Measurements from ENCODE around the gene PON2.
A peak's percentile ranks its signal among the peaks of the same experiment; 100 is the strongest.
"Not testable (repeated sequence)": the region's sequence is repeated elsewhere in the genome, so short reads cannot be mapped to it uniquely, and the experiment has no call there.

The PON2 gene

DNA sequence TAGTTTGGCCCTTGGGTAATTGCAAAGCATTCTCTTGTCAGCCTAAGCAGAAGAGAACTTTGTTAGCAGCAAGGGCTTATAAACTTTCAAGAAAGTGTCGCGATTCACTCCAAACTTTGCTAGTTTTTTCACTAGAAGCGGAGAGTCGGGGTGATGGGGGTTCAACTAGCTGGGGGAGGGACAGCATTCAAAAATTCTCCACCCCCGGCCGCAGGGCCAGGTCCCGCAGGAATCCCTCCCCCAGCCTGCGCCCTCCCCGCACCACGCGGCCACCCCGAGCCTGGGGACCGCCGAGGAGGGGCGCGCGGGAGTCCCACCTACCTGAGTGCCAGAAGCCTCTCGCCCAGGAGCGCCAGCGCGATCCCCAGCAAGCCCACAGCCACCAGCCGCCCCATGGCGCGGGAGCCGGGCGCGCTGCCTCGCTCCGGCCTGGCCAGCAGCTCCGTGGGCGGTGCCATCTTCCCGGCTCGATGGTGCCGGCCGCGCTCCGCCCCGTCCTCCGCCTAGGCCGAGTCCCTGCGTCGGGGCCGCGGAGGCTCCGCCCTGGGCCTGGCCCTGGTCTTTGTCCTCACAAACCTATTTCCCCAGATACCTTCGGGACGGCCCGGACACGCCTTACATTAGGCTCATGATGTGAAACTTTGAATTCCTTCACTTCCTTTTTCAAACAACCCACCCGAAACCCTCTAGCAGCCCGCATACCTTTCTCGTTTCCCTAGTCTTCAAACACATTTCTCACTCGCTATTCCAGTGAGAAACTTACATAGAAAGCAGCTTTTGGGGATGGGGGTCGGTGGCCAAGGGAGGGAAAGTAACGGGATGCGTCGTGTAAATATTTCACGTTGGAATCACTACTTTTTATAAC, at the start of gene PON2:
TSS of gene PON2 (minus strand) at position 472 of the 865 bp plus-strand sequence. CDS start at position 395, 77 bp downstream.
- DNase-seq, result peak; percentile 19 to 36

DNA sequence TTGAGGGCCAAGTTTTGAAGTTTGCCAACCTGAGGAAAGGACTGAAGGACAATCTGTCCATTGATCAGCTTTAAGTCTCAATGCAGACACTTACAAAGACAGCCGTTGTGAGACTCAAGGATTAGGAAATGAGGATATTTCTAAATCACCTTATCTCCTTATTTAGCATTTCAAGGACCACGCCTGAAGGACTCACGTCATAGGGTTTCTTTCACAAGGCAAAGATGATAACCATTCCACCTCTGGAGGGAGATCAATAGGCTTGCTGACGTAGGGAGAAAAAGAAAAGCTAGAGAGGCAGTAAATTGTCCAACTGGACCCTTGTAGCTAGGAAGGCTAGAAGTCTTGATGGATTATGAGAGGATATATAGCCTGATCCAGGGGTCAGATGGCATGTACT, 47.6 kb upstream of the PON2 start:
- no peak for DNase-seq

DNA sequence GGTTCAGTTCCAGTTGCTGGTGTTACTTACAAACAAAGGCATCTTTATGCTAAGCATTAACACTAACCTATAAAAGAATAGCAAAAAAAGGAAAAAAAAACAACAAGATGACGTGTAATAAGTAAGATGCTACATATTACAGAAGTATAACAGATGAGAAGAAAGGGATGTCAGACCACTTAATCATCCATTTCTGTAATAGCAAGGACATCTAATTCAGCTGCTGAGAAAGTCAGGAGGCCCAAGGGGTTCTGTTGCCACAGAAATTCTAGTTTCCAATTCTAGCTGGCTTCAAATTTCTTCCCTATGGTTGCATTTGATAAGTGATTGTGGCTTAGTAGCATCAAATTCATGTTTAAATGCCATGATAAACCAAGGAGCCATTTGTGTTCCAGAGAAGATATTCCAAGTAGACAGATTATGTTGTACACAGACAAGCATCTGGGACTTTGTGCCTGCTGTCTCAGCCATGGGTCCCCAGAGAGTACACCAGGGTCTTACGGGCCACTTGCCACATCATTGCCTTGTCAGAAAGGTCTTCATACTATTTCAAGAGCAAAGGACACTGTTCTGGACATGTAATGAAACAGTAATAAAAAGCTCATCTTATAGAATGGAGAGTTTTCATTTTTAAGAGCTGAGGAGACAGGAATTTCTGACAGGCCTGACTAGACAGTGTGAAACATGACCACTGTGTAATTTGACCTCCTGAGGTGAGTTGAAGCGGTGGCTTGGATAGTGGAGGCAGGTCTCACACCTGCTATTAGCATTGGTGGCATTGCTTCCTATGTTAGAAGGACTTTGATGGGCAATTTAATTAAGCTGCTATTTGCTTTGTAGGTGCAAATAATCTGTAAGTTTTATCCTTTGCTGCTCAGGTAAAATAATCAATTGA, 46.7 kb upstream of the PON2 start:
- no peak for DNase-seq

DNA sequence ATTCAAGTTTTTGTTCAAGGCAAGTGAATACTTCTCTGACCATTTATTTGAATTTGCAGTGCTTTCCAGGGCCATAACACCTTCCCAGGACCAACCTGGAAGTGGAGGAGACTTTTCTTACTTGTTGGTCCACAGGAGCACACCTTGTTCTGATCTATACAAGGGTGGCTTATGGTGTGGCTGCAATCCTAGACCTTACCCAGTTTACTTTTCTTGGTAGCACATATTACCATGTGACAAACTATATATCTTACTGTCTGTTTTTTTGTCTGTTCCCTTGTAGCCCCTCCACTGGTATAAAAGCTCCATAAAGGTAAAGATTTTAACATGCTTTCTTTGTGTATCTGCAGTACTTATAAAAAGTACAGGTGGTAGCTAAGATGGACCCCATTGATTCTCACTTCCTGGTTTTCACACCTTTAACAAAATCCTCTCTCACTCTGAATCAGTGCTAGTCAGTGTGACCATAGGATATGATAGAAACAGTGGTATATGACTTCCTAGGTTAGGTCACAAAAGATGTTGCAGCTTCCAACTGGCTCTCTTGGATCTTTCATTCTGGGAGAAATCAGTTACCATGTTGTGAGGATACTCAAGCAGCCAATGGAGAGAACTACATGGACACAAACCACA, 45.3 kb upstream of the PON2 start:
- no peak for DNase-seq

DNA sequence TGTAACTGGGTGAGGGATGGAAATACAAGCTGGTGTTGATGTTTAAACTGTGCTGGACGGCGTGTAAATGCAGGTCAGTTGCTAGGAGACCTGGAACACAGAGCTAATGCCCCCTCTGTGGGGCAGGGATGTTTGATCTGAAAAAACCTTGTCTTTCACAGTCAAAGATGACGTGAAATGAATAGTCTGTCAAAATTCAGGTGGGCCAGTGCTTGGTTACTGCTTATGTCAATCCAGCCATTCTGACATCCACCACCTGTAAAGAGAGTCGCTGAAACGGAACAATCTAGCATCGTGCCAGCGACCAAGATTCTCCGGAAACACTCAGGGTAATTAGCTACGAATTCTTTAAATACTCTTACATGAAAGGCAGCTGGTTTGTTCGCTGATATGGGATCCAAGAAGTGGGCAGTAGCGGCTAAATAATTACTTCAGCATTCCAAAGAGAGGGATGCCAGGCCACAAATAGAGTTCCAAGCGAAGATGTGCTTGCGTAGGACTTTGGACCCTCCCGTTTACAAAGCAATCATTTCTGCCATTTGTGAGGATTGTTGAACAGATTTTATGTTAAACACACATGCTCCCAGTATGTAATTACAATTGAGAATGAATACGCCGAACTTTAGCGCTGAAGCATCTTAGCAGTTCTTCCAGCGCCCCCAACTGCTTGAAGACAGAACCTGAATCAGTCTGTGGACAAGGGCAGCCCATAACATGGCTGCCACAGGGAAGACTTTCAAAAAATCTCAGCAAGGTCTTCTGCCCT, 43.6 kb upstream of the PON2 start:
- no peak for DNase-seq

DNA sequence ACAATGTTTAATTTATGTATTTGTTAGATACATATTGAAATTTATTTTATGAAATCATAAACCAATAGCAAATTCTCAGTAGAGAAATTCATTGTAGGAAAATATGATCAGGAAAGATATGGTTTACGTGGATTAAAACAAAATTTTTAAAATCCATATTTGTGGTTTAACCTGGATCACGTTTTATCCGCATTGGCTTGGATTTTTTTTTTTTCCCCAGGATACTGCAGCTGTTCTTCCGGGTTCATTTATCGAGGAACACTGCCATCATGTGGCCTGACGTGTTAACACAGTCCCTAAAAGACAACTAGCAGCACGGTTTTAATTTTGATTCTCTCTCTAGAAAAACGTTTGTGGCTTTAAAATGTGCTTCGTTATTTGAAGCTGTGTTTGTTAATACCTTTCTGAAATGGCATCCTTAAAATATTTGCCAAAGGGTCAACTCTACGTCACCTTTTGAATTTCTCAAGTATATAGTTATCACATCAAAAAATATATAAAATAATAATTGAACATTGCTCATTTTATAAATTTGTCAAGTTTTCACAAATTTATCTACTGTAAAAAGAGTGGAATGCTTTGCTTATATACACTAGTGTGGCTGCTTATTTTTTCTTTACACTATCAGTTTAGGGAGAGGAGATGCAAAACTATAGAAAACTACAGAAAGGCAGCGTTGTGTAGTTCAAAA, 42.2 kb upstream of the PON2 start:
- DNase-seq, result peak; percentile 18 to 35

DNA sequence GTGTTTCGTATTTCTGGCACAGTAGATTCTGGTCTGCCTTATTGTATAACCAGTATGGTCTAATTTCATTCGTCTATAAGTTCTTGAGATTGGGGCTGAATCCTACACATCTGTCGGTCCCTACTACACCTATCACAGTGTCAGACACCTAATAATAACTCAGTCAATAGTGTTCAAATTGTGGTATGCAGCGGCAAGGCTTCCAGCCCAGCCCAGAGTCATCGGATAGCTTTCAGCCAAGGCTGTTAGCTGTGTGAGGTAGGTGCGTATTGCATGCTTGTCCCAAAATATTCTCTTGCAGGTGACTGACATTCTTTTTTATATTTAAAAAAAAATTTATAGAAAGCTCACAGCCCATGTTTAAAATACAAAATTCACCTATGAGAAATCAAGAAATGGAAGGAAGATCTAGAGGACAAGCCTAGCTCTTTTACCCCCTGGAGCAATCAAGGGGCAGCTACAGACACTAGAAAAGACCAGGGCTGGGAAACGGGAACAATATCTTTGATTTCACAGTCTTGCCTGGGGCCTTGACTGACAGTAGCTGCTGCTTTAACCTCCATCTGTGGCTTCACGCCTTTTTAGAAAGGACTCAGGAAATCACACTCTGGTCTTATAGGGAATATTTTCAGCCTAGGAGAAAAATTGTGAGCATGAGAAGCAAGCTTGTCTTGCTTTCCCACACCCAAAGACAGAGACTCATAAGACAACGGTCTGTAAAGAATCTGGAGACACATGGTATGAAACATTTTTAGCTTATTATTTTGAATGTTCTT, 41.4 kb upstream of the PON2 start:
- no peak for DNase-seq

DNA sequence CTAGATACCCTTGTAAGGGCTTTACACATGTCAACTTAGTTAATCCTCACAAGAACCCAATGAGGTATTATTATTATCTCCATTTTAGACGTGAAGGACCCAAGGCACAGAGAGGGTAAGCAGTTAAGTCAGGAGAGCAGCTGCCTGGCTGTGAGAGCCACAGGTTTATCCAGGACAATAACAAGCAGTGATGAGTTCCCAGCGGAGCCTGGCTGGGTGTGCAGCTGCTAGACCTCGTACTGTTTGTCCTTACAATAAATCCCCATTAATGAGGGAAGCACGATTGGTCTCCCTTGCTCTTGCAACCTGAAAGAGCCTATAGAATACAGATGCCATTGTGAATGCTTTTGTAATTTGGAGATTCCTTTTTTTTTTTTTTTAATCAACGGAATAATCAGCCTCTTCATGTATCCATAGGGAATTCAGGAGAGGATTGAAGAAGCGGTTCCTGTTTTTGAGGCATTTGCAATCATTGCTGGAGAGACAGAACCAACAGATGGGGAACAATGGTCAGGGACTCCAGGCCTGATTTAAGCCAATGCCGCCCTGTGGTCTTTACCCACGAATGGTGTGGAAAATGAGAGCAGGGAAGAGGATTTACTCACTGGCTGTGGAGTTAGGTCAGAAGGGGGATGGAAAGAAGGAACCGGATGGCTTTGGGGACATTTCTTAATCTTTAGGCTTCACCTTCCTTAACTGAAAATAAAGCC, 38.6 kb upstream of the PON2 start:
- DNase-seq, result no peak

DNA sequence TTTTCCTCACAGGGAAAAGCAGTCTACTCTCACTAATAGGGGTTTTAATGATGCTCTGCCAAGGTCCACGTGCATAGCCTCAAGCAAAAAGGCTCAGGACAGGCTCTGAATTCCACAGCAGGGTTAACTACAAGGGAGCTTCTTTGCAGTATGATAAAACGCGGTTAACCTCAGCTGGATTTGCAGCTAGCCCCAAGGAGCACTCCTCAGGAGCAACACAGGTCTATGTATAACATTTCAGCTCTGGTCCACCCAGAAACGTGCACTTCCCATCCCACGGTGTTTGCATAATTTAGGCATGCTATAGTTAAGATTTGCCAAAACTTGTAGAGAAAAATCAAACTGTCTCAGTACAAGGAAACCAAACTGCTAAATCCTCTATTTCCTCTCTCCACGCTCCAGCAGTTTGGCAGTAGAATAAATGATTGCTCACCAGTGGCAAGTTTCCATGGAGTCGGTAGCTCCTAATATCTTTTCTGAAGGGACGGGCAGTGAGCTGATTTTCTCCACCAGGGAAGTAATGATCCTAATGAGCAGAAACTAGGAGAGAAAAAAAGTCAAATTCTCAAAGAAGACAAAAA, 37.8 kb upstream of the PON2 start:
- no peak for DNase-seq

DNA sequence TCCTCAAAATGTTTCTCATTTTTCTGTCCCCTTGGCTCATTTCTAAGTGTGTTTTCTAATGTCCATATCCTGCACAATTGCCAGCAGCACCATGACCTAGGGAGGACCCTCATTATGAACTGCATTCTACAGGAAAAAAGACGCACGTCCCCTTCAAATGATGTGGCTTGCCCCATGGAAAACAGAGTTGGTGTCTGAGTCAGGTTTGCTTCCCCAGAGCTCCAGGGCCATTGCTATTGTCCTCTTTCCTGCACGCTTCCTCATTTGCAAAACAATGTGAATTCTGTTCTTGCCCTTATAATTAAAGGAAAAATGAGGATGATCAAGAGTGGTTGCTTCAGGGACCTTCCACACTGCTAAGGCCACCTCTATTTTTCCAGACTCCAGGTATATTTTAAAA, 36.2 kb upstream of the PON2 start:
- no peak for DNase-seq

DNA sequence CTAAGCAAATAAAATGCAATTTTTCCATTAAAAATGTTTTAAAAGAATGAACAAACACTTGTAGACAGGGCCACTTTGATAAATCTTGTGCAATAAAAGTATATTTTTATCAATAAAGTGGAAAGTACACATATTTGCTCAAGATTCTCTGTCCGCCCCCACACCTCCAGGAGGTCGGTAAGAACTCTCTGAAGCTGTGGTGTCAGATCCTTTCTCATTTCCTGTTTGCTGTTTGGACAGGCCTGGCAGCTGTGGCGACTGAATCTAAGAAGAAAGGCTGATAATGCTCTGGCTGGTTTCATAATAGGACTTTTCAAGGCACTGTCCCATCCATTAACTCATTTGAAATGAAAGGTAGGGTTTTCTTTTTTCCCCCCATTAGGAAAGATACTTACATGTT, 35.6 kb upstream of the PON2 start:
- DNase-seq, result no peak

DNA sequence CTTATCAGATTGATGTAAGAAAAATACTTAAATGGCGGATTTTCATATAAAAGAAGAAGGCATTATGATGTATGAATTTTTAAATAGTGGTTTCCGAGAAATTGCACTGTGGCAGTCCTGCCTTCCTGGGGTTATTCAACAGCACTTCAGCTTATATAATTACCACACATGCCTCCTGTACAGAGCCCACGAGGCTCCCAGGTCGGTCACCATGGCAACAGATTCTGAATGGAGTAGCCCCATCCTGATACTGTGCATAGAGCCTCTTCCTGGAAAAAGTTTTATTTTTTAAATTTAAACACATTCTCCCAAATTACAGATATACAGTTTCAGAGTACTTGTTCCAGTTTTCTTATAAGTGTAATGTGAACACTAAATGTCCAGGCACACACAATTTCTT, 35.0 kb upstream of the PON2 start:
- no peak for DNase-seq

DNA sequence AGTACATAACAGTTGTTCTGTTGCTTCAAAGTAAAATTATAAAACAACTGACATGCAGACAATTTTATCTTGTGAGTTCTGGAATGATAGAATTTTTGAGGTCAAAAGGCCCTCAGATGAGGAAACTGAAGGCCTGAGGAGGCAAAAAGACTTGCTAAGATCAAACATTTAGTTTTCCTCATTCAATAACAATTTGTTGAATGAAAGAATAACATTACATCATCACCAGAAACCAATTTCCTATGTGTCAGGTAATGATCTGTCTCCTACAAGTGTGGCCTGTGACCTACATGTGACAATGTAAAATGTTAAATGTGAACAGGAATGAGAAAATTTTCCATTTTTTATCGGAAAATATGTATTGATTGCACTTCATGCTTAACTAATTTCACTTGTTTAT, 34.4 kb upstream of the PON2 start:
- DNase-seq, result no peak

DNA sequence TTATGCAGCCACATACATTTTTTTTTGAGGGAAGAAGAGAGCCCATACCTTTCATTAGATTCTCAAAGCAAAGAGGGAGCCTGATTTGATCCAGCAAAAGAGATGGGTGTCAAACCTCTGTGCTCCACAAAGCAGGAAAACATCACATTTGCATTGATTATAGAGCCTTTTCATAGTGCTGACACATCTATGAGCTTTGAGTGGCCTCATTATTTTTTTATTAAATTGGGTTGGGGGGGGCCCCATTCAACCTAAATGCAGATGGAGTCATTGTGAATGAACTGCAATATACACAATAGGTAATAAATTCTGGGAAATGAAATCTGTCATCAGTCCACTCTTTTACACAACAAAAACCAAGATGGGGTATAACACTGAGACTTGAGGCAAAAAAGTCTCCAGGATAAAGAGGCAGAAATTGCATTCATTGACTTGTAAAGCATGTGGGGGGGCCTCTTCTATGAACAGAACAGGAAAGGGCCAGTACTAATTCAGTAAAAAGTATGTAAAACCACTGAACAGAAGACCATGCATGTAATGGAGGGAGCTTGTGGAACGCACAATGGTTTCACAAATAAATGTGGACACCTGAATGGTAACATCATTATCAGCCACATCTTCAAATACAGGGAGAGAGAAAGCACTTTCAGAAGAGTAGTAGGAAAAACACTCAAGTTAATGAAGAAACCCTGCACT, 33.2 kb upstream of the PON2 start:
- DNase-seq, result no peak

DNA sequence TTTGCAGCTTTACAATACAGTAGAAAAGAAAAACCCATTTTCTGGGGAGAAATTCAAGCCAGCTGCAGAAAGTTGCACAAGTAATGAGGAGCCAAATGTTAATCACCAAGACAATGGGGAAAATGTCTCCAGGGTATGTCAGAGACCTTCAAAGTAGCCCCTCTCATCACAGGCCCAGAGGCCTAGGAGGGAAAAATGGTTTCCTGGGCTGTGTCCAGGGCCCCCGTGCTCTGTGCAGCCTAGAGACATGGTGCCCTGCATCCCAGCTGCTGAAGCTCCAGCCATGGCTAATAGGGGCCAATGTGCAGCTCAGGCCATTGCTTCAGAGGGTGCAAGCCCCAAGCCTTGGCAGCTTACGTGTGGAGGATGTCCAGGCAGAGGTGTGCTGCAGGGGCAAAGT, 25.8 kb upstream of the PON2 start:
- DNase-seq, result not testable (repeated sequence)

DNA sequence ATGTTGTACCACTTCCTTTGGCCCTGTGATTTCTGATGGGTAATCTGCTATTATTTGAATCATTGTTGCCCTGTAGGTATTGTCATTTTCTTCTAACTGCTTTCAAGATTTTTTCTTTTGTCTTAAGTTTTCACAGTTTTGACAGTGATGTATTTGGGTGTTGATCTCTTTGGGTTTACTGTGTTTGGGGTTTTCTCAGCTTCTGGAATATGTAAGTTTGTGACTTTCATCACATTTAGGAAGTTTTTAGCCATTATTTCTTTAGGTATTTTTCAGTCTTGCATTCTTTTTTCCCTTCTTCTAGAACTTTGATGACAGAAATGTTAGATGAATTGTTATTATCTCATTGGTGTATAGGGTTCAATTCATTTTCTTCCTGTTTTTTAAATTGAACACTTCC, 23.1 kb upstream of the PON2 start:
- no peak for DNase-seq

DNA sequence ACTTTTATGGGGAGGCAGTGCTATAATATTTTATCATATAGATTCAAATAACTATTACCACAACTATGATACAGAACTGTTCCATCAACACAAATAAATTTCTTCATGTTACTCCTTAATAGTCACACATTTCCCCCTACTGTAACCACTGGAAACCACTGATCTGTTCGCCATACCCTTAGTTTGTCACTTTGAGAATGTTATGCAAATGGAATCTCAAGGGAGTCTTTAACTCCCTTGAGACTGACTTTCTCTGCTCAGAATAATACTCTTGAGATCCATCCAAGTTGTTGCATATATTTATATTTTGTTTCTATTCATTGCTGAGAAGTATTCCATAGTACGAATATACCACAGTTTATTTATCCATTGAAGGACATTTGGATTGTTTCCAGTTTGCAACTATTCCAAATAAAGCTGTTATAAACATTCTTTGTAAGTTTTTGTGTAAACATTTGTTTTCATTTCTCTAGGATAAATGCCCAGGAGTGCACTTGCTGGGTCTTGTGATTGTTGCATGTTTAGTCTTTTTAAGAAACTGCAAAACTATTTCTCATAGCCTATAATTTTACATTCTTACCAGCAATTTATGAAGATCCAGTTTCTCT, 19.7 kb upstream of the PON2 start:
- no peak for DNase-seq

DNA sequence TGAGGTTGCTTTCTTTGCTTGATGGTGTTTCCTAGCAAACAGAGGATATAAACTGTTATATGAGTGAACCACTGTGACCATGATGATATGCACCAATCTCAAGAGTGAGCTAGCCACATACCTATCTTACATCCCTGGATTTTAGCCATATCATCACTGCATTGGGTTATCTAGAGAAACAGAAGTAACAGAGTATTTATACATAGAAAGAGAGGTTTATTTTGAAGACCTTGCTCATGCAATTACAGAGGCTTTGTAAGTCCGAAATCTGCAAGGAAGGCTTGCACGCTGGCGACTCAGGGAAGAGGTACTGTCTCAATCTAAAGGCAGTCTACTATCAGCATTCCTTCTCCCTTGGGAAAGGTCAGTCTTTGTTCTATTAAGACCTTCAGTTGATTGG, 11.8 kb upstream of the PON2 start:
- no peak for DNase-seq

DNA sequence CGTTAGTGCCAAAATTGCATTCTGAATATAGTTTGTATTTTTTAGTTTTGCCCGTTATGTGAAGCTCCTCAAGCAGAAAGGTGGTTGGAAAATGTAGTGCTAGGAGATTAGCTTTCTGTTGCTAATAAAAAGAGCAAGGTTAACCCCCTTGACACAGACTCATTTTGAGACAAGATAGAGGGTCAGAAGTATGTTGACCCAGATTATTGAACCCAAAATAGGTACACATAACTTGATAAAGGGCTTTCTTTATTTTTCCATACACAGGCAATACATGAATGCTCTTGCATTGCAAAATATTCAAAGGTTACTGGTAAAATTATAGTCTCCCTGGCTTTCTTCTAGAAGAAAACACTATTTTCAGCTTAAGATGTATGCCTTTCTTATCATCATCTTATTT, 10.0 kb upstream of the PON2 start:
- DNase-seq, result no peak

All from stimulated activated CD4-positive, alpha-beta T cell treated with anti-CD3 and anti-CD28 coated beads, Interleukin-2, amount 100 ng/mL, for 48 hours (primary cell).